GM12892 (cell line): ENCODE data around the gene ATP2A1. TPM values are rescaled to one million over a fixed set of nuclear protein-coding genes. Genes with fewer than 3 reads are reported as not detected.
A peak's percentile ranks its signal among the peaks of the same experiment; 100 is the strongest.

ENCODE experiments used
- DNase-seq: peaks from one replicate; pipeline ENCODE4 v3.0.0; 2011; ENCODE audit not compliant: insufficient read length
- FAIRE-seq: peaks from 2 replicates; lab custom pipeline; 2011; peaks lifted over from hg19 to GRCh38; lab: Jason Lieb, UNC
- POLR2A ChIP-seq: IDR thresholded peaks from 2 replicates; pipeline ENCODE4 v1.6.1; 2011; ENCODE audit warnings: low read depth, low read length, control low read depth
- POLR2AphosphoS5 ChIP-seq: IDR thresholded peaks from 2 replicates; pipeline ENCODE4 v1.6.1; 2011; ENCODE audit warnings: low read depth, low read length, control low read depth
- TAF1 ChIP-seq: IDR thresholded peaks from 2 replicates; pipeline ENCODE4 v1.6.1; 2011; ENCODE audit warnings: low read depth, mild to moderate bottlenecking, control low read depth, low read length, borderline replicate concordance
- polyA plus RNA-seq: library from polyadenylated mRNA; unstranded; fragments of >200 nt; gene quantifications from one replicate; pipeline ENCODE4 v1.2.1, GENCODE V29; 2012; ENCODE audit warnings: missing spikeins, inconsistent platforms; ENCODE audit not compliant: missing spikeins

ATP2A1 gene
- polyA plus RNA-seq, result 1.8 TPM

DNA sequence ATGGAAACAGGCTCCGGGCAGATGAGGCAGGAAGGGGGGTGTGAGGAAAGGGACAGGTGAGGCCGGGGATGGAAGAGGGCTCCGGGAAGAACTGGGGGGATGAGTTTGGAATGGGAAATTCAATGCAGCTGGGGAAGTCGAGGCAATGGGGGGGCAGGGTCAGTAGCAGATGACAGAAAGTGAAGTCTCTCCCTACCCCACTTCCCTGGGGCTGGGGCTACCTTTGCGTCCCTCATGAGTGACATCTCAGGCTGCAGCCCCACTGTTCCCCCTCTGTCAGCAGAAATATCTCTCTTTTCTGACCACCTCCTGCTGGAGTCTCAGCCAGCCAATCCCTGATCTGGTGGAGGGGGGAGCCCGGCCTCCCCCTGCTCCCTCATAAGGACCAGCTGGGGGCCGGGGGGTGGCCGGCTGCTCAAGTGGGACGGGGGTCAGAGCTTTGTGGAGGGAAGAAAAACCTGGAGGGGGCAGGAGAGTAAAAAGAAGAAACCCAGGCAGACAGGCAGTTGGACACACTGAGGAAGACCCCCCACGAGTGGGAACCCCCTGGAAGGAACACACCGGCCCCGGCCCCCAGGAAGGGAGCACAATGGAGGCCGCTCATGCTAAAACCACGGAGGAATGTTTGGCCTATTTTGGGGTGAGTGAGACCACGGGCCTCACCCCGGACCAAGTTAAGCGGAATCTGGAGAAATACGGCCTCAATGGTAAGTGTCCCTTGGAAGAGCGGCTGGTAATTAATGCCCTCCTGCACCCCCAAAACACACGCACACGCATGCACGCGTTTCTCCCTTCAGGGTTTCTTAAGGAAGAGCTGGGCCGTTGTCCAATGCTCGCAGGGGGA is at the start of gene ATP2A1:
Gene ATP2A1, plus strand, starts transcription at position 406 of the 844 bp plus-strand sequence. Its CDS starts 184 bp downstream, at position 590.
- TF ChIP-seq POLR2AphosphoS5 (no peak), POLR2A (no peak), TAF1 (no peak)
- DNase-seq (no peak), FAIRE-seq (no peak)

DNA sequence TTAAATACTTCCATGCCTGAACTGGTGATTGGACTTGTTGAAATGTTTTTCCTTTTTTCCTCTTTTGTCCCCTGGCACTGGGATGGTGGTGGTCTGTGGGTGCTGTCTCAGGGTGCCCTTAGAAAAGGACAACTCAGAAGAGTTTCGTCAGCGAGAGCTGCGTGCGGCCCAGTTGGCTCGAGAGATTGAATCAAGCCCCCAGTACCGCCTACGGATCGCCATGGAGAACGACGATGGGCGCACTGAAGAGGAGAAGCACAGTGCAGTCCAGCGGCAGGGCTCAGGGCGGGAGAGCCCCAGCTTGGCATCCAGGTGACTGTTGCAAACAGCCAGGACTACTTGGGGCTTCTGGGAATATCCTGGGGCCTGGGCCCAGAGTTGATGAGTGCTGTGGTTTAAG is 48.5 kb upstream of the ATP2A1 start:
- DNase-seq, result no peak
- FAIRE-seq, result no peak
- no peak for TF ChIP-seq POLR2A
- no peak for TF ChIP-seq TAF1
- TF ChIP-seq POLR2AphosphoS5, result no peak

DNA sequence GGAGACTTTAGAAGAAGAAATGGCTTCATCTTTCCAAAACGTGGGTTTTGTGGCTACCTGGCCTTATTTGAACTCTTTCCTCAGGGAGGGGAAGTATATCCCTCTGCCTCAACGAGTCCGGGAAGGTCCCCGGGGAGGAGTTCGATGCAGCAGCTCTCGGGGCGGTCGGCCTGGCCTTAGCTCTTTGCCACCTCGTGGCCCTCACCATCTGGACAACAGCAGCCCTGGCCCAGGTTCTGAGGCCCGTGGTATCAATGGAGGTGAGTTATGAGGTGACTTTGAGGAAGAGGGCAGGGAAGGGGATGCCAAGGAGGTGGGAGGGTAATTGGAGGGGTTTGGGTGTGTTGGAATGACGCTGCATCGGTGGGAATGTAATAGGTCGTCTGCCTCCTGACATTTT is 47.8 kb upstream of the ATP2A1 start:
- no peak for FAIRE-seq
- no peak for DNase-seq
- no peak for TF ChIP-seq TAF1
- no peak for TF ChIP-seq POLR2A
- no peak for TF ChIP-seq POLR2AphosphoS5

DNA sequence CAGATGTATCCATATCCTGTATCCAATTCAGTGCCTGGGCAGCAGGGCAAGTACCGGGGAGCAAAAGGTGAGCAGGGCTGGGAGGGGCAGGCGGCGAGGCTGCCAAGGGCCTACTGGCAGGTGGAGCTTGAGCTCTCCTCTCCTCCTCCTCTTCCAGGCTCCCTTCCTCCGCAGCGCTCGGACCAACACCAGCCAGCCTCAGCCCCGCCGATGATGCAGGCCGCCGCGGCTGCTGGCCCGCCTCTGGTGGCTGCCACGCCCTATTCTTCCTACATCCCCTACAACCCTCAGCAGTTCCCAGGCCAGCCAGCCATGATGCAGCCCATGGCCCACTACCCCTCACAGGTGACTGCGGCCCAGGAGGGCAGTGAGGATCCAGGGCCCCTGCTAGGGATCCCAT is 43.9 kb upstream of the ATP2A1 start:
- TF ChIP-seq TAF1 (no peak), POLR2AphosphoS5 (no peak), POLR2A (no peak)
- DNase-seq (no peak), FAIRE-seq (no peak)

DNA sequence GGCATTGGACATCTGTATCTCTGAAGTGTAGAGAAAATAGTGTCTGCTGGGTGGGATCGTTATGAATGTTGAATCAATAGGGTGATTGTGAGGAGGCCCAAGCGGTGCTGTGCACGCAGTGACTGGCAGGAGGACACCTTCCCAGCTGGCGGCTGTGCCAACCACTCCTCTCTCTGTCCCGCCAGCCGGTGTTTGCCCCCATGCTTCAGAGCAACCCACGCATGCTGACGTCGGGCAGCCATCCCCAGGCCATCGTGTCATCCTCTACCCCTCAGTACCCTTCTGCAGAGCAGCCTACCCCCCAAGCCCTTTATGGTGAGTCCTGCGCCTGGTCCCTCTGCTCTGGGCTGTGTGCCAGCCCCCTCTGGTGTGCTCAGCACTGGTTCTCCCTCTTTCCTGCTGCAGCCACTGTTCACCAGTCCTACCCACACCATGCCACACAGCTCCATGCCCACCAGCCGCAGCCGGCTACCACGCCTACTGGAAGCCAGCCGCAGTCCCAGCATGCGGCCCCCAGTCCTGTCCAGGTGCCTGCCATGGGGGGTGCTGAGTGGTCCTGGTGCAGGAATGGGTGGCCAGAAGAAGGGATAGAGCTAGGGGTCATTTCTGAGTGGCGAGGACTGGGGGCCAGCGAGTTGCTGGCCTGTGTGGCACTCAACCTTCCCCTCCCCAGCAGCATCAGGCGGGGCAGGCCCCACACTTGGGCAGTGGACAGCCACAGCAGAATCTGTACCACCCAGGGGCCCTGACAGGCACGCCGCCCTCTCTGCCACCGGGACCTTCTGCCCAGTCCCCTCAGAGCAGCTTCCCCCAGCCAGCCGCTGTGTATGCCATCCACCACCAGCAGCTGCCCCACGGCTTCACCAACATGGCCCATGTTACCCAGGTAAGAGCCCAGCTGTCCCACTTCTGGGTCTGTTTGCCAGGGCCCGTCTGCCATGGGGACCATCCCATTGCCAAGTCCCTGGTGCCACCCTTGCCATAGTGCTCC is 43.1 kb upstream of the ATP2A1 start:
- TF ChIP-seq POLR2A (no peak), TAF1 (no peak), POLR2AphosphoS5 (peak; percentile 11; the same call in 1 of the 2 replicates)
- no peak for DNase-seq
- FAIRE-seq, result no peak

DNA sequence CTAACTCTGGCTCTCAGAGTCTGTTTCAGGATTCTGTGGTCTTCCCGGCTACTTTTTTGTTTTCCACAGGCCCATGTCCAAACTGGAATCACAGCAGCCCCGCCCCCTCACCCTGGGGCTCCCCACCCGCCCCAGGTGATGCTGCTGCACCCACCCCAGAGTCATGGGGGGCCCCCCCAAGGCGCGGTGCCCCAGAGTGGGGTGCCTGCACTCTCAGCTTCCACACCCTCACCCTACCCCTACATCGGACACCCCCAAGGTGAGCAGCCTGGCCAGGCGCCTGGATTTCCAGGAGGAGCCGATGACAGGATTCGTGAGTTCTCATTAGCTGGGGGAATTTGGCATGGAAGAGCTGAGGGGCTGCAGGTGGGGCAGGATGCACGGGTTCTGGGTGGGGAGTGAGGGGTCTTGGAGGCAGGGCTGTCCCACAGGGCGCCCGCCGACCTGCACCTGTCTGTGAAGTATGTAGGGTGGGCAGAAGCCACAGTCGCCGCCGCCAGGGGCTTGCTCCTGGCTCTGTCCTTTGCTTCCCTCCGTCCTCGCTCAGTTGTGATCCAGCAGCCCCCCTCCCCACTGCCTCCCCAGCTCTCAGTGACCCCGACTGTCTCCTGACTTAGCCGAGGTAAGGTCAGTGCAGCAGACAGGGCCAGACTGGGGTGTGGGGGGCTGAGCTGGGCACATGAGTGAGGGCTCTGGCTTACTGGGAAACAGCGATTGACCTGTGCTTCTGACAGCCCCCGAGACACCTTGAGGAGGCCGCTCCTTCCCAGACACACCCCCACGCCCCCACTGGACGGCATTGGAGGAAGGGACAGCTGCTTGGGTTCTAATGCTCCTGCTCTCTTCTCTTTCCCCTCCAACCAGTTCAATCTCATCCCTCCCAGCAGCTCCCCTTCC is 42.2 kb upstream of the ATP2A1 start:
- TF ChIP-seq TAF1 (no peak), POLR2AphosphoS5 (no peak), POLR2A (peak; percentile 30; the same call in 1 of the 2 replicates)
- FAIRE-seq (no peak), DNase-seq (no peak)

DNA sequence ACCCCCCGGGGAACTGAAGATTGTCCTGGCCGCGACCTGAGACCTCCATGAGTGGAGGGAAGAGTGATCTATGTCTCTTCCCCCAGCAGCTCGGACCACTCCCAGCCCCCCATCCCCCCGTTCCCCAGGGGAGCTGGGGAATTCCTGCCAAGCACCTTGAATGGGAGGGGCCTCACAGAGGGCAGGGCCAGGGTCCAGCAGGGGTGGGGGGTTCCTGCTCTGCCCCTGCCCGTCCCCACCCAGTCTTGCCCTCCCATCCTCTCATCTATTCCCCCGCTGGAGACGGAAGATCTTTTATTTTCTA is 41.6 kb upstream of the ATP2A1 start:
- no peak for DNase-seq
- no peak for FAIRE-seq
- TF ChIP-seq POLR2AphosphoS5 (no peak), POLR2A (no peak), TAF1 (no peak)

DNA sequence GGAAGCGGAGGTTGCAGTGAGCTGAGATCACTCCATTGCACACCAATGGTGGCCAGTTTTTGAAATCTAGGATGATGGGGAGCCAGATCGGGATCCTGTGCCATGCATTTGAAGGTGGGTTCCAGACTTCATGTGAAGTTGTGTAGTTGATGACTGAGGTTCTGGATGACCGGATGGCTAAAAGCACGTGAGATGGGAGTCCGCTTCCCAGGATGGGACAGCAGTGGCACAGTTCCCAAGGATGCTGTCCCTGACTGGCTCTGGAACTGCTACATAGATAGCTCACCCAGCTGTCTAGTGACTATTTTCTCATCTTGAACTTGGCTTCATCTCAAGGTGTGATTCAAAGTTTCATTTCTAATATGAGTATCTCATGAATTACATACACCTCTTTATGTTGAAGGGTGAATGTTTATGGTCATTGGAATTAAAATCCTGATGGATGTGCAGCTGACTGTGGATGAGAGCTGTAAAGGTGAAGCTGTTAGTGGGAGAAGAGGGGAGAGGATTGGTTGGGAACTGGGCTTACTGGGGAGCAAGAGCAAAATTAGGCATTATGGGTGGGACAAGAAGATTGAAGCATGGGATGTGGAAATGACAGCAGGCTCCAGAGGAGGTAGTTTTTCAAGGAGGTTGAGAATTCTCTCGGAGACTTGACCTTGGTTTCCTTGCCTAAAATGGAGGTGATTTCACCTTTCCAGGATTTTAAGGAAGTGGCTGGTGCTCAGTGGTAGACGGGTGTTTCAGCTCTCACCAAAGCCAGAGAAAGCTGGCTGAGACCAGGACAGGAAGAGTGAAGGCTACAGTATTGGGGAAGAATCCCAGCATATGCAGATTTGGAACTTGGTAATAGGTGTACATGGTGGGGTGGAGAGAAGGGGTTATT is 40.4 kb upstream of the ATP2A1 start:
- no peak for DNase-seq
- FAIRE-seq, result no peak
- TF ChIP-seq POLR2AphosphoS5, result peak; percentile 42
- no peak for TF ChIP-seq TAF1
- TF ChIP-seq POLR2A, result peak; percentile 58

DNA sequence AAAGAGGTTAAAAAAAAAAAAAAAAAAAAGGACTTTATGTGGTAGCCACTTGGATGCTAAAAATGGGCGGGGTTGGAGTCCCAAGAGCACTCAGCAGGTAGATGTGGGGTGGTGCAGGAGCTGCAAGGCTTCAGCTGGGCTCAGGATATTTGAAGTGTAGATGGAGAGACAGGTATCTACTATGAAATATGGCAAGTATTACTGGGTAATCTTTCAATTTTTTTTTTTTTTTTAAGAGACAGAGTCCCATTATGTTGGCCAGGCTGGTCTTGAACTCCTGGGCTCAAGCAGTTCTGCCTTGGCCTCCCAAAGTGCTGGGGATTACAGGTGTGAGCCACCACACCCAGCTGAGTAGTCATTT is 39.8 kb upstream of the ATP2A1 start:
- TF ChIP-seq POLR2AphosphoS5, result peak; percentile 1; the same call in 1 of the 2 replicates
- no peak for TF ChIP-seq POLR2A
- DNase-seq (no peak), FAIRE-seq (no peak)
